Vagina (tissue), 2 donors: ENCODE data around the gene NEK6.

Source experiments
- POLR2AphosphoS5 ChIP-seq, 2 donors: sonication (generic); formaldehyde crosslinking; IDR thresholded peaks; one replicate each; pipeline ENCODE4 v1.9.0; 2017; ENCODE audit warnings: antibody characterized with exemption in 2 of 2, mild to moderate bottlenecking in 2 of 2, low read depth in 1 of 2; ENCODE audit not compliant: insufficient read depth in 1 of 2
- TF ChIP-seq, protein P1 (sequence below), 3 experiments: fragments of 450-650 bp in 2 of 3; fragments of 200-600 bp in 1 of 3; sonication (generic) in 1 of 3; IDR thresholded peaks; one replicate each; pipeline ENCODE4 v1.5.1; 2017 to 2019; ENCODE audit warnings: antibody characterized with exemption in 3 of 3, mild to moderate bottlenecking in 2 of 3, moderate library complexity in 2 of 3

DNA sequence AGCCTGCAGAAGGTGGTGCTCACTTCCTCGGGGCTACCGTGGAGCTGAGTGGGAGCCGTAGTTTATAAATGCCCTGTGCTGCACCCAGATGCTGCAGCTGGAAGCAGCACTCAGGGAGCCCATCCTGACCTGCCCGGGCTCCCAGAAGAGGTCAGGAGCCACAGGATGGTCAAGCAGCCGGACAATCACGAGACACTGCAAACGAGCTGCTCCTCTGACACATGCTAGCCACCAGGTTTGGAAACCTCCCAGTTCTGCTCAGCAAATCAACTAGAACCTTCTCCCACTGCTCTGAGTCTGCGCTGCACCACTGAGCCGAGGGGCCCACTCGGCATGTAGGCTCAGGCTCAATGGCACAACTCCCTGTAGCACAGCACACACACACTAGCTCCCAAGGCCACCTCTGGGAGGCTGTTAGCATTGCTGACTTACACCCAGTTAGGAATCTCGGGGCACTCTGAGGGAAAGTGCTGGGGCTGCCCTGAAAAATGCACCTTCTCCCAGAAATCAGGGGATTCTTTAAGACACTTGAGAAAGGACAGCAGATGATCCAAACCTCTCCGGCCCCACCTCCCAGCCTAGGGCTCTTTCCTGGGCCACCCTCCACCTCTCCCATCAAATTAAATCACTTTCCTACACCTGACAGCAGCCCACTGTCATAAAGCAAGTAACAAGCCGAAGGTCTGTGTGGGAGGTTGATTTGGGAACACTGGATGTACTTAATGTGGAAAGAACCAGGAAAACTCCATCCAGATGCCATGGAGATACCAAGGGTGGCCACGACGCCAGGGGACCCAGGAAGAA is 98.4 kb downstream of the NEK6 start:
- TF ChIP-seq POLR2AphosphoS5 (IDR thresholded peaks at IDR 0.05; ENCODE audit: insufficient read depth in 1 of 2, low read depth in 1 of 2), result no peak
- TF ChIP-seq, protein P1, sequence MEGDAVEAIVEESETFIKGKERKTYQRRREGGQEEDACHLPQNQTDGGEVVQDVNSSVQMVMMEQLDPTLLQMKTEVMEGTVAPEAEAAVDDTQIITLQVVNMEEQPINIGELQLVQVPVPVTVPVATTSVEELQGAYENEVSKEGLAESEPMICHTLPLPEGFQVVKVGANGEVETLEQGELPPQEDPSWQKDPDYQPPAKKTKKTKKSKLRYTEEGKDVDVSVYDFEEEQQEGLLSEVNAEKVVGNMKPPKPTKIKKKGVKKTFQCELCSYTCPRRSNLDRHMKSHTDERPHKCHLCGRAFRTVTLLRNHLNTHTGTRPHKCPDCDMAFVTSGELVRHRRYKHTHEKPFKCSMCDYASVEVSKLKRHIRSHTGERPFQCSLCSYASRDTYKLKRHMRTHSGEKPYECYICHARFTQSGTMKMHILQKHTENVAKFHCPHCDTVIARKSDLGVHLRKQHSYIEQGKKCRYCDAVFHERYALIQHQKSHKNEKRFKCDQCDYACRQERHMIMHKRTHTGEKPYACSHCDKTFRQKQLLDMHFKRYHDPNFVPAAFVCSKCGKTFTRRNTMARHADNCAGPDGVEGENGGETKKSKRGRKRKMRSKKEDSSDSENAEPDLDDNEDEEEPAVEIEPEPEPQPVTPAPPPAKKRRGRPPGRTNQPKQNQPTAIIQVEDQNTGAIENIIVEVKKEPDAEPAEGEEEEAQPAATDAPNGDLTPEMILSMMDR (IDR thresholded peaks at IDR 0.05), result no peak
